ENCODE data around the gene TIMP4. TPM values are rescaled to one million over a fixed set of nuclear protein-coding genes. Genes with fewer than 3 reads are reported as not detected.

The TIMP4 gene
- total RNA-seq, result 0.75 and 1.1 TPM in 2 replicates
- long read RNA-seq, partial matches to known transcripts, result 0 of 1 reads
- long read RNA-seq, other reads (novel, unspliced or antisense), result 0 of 1 reads

DNA sequence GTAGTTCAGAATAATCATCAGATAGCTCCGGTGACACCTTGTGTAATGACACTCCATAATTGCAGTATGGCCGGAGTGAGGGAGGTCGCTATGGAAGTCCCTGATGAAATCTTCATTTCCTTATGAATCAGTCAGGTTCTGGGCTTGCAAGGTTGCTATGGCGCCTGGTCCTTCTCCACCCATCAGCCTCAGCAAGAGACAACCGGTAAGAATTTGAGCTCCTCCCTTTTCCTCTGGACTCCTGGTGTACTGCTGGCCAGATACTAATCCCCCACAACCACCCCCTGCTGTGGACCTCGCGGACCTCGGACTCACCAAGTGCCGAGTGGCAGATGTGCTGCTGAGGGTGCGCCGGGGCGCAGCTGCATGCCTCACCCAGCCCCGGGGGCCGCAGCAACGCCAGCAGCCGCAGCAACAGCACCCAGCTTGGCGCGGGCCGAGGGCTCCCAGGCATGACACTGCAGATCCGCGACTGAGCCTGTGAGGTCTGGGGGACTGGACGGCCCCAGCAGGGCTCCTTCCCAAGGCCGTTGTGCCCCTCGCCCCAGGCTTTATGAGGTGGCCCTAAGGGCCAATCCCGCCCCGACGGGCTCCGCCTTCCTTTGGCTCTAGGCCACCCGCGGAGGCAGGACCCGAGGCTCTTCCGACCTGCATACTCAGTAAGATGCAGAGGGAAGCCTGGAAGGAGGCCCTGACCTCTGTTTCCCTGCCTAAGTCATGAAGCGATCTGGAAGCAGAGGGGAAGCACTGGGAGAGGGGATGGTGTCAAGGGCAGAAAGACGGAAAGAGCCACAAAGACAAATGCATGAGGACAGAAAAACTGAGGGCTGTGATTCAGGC lies at the start of gene TIMP4:
TSS of gene TIMP4 (minus strand) at position 526 of the 840 bp plus-strand sequence. CDS start at position 454, 72 bp downstream.
- H3K27me3 Mint-ChIP-seq (ENCODE audit: low read depth), result peaks cover 2% of the 10 kb centered on the region
- TF ChIP-seq, protein P1, sequence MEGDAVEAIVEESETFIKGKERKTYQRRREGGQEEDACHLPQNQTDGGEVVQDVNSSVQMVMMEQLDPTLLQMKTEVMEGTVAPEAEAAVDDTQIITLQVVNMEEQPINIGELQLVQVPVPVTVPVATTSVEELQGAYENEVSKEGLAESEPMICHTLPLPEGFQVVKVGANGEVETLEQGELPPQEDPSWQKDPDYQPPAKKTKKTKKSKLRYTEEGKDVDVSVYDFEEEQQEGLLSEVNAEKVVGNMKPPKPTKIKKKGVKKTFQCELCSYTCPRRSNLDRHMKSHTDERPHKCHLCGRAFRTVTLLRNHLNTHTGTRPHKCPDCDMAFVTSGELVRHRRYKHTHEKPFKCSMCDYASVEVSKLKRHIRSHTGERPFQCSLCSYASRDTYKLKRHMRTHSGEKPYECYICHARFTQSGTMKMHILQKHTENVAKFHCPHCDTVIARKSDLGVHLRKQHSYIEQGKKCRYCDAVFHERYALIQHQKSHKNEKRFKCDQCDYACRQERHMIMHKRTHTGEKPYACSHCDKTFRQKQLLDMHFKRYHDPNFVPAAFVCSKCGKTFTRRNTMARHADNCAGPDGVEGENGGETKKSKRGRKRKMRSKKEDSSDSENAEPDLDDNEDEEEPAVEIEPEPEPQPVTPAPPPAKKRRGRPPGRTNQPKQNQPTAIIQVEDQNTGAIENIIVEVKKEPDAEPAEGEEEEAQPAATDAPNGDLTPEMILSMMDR (conservative IDR thresholded peaks at IDR 0.05), result no peak
- DNase-seq (ENCODE audit: low read depth, low spot score), result peak; percentile 22
- H3K9me3 Mint-ChIP-seq, result no peaks in the 10 kb centered on the region
- H3K36me3 Mint-ChIP-seq (ENCODE audit: low read depth), result no peaks in the 10 kb centered on the region
- H3K4me1 Mint-ChIP-seq, result peaks cover 19% of the 10 kb centered on the region
- peak within 1 kb of the TSS; percentile 69 for H3K4me3 Mint-ChIP-seq
- peak within 1 kb of the TSS; percentile 38 for H3K27ac Mint-ChIP-seq (ENCODE audit: unreplicated experiment)

DNA sequence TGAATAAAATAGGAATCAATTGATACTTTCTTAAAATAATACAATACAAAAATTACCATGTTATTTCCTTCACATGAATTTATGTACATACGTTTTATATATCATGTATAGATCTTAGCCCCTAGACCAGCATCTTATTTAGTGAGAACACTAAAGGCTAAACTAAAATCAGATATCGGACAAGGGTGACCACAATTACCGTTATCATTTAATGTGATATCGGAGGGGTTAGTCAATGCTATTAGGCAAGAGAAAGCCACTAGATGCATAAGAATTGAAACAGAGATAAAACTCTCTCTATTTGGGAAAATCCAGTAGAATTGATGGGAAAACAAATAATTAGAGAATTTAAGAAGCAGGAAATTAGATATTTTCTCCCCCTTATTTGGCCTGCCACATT lies 46.5 kb upstream of the TIMP4 start:
- peaks cover 3% of the 10 kb centered on the region for H3K27me3 Mint-ChIP-seq (ENCODE audit: low read depth)
- peaks cover 5% of the 10 kb centered on the region for H3K9me3 Mint-ChIP-seq
- H3K4me3 Mint-ChIP-seq, result no peak overlapping the region
- H3K4me1 Mint-ChIP-seq, result no peaks in the 10 kb centered on the region
- no peak for DNase-seq (ENCODE audit: low read depth, low spot score)
- H3K36me3 Mint-ChIP-seq (ENCODE audit: low read depth), result peaks cover 4% of the 10 kb centered on the region
- TF ChIP-seq, protein P1 (conservative IDR thresholded peaks at IDR 0.05), result no peak
- no peak overlapping the region for H3K27ac Mint-ChIP-seq (ENCODE audit: unreplicated experiment)

GRCh38 chr3:12201813-12202212 lies 43.1 kb upstream of the TIMP4 start:
- no peak overlapping the region for H3K27ac Mint-ChIP-seq (ENCODE audit: unreplicated experiment)
- TF ChIP-seq, protein P1 (conservative IDR thresholded peaks at IDR 0.05), result no peak
- no peaks in the 10 kb centered on the region for H3K36me3 Mint-ChIP-seq (ENCODE audit: low read depth)
- no peaks in the 10 kb centered on the region for H3K9me3 Mint-ChIP-seq
- H3K4me3 Mint-ChIP-seq, result no peak overlapping the region
- DNase-seq (ENCODE audit: low read depth, low spot score), result no peak
- H3K27me3 Mint-ChIP-seq (ENCODE audit: low read depth), result peaks cover 3% of the 10 kb centered on the region
- H3K4me1 Mint-ChIP-seq, result no peaks in the 10 kb centered on the region

GRCh38 chr3:12198301-12198700 lies 39.6 kb upstream of the TIMP4 start:
- Mint-ChIP-seq H3K27me3 (ENCODE audit: low read depth) (peaks cover 3% of the 10 kb centered on the region), H3K27ac (ENCODE audit: unreplicated experiment) (no peak overlapping the region), H3K4me1 (no peaks in the 10 kb centered on the region), H3K36me3 (ENCODE audit: low read depth) (no peaks in the 10 kb centered on the region), H3K9me3 (no peaks in the 10 kb centered on the region), H3K4me3 (no peak overlapping the region)
- no peak for DNase-seq (ENCODE audit: low read depth, low spot score)
- TF ChIP-seq, protein P1 (conservative IDR thresholded peaks at IDR 0.05), result no peak

DNA sequence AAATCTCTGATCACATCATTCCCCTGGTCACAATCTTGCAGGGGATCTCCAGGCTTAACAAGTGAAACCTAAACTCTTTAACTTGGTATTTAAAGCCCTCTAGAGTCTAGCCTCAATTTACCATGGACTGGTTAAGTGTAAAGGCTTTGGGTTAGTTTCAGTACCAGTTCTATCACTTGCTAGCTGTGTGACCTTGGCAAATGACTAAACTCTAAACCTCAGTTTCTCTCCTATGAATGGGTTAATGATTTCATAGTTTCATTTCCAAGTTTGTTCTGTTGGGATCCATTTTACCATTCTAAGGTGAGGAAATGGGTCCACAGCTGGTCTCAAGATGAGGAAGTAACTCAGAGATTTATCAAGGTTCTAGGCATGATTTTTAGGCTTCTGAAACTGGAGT lies 38.8 kb upstream of the TIMP4 start:
- TF ChIP-seq, protein P1 (conservative IDR thresholded peaks at IDR 0.05), result no peak
- H3K27me3 Mint-ChIP-seq (ENCODE audit: low read depth), result no peaks in the 10 kb centered on the region
- H3K4me1 Mint-ChIP-seq, result no peaks in the 10 kb centered on the region
- H3K36me3 Mint-ChIP-seq (ENCODE audit: low read depth), result no peaks in the 10 kb centered on the region
- DNase-seq (ENCODE audit: low read depth, low spot score), result no peak
- H3K27ac Mint-ChIP-seq (ENCODE audit: unreplicated experiment), result no peak overlapping the region
- no peak overlapping the region for H3K4me3 Mint-ChIP-seq
- H3K9me3 Mint-ChIP-seq, result no peaks in the 10 kb centered on the region
